SU-DHL-6 (cell line): ENCODE results near the gene NDC1.

ENCODE experiments used
- CTCF ChIP-seq: fragments of 200-600 bp; sonication (generic); IDR thresholded peaks from one replicate; pipeline ENCODE4 v1.5.1; 2017; ENCODE audit warnings: antibody characterized with exemption, mild to moderate bottlenecking, low read length, moderate library complexity; ENCODE audit not compliant: insufficient read depth, poor library complexity, severe bottlenecking
- EZH2phosphoT487 ChIP-seq: fragments of 200-600 bp; sonication (generic), shearing (Covaris generic); conservative IDR thresholded peaks from 2 replicates; pipeline ENCODE4 v1.6.1; 2018; ENCODE audit warnings: mild to moderate bottlenecking, antibody characterized with exemption, low read length, moderate library complexity, mixed read lengths

DNA sequence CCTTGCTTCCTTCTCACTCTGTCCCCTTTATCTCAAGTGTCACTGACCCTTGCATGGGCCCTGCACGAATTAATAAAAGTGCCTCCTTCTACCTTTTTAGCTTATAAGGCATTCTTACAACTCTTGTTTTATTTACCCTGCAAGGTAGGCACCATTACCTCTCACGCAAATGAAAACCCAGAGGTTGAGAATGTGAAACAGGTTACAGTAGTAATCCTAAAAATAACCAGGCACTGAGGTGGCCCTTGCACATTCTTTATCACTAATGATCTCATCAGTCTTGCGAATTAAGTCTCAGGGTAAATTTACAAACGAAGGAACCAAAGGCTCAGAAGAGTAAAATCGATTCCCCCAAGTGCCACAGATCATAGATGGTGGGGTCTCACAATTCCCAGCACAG lies 102.8 kb downstream of the NDC1 start:
- TF ChIP-seq CTCF, result no peak
- TF ChIP-seq EZH2phosphoT487, result no peak
